ENCODE measurements around the gene AMIGO3.
"Not testable (repeated sequence)": the region's sequence is repeated elsewhere in the genome, so short reads cannot be mapped to it uniquely, and the experiment has no call there.

DNA sequence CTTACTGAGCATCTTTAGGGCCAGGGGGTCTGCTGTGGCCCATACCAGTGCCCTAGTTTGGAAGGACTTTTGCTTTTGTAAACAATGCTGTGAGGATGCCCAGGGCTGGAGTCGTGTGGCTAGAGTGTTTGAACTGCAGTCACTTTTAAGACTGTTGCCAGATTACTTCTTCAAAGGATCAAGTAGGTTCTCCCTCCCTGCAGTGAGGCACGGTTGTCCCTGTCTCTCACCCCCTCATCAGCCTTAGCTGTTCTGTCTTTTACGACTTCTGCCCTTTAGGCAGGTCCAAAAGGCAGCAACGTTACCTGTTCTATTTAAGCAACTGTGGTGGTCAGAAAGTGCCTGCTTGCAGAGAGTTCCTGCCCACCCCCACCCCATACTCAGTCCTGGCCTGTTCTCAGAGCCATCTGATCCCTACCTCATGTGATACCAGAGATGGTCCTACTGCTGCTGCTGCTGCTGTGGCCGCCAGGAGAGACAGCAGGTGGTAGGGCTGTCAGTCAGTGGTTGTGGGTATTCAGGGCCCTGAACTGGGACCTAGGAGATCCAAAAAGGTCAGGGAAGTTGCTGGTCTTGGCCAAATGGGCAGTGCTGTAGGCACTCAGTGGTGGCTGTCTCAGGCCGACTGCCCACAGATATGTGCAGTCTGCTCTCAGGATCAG lies 24.9 kb downstream of the AMIGO3 start:
- not testable (repeated sequence) for TF ChIP-seq CTCF, POLR2A (IDR thresholded peaks at IDR 0.05)
